Heart right ventricle (tissue), 16 donors: Measurements from ENCODE around the gene MSH4. TPM values are rescaled to one million over a fixed set of nuclear protein-coding genes. Genes with fewer than 3 reads are reported as not detected.
"Not testable (repeated sequence)": the region's sequence is repeated elsewhere in the genome, so short reads cannot be mapped to it uniquely, and the experiment has no call there.

Experiments used
- ATAC-seq, 8 donors: fragments of 200-7000 bp; cut with Tn5 transposase; one replicate each; pipeline ENCODE4 v1.9.1; 2020; ENCODE audit warnings: mild to moderate bottlenecking in 8 of 8, moderate library complexity in 8 of 8, moderate number of reproducible peaks in 1 of 8
- DNase-seq, 2 donors: peaks; one replicate each; pipeline ENCODE4 v3.0.0-alpha.2; 2020
- H3K27ac ChIP-seq, 10 donors: fragments of 200-600 bp; sonication (generic) in 2 of 10; one replicate each; pipeline versions ENCODE4 v1.5.0 to v1.8.0; 2020 to 2022; ENCODE audit warnings: mild to moderate bottlenecking in 3 of 10
- H3K27me3 ChIP-seq, 7 donors: fragments of 200-600 bp; one replicate each; pipeline ENCODE4 v1.8.0; 2021 to 2022; ENCODE audit warnings: mild to moderate bottlenecking in 2 of 7
- H3K36me3 ChIP-seq, 9 donors: fragments of 200-600 bp; sonication (generic) in 1 of 9; one replicate each; pipeline versions ENCODE4 v1.5.0 to v1.8.0; 2020 to 2022; ENCODE audit warnings: mild to moderate bottlenecking in 2 of 9
- H3K4me1 ChIP-seq, 9 donors: fragments of 200-600 bp; sonication (generic) in 1 of 9; one replicate each; pipeline versions ENCODE4 v1.5.0 to v1.8.0; 2020 to 2022; ENCODE audit warnings: mild to moderate bottlenecking in 4 of 9
- H3K4me3 ChIP-seq, 10 donors: fragments of 200-600 bp; sonication (generic) in 2 of 10; one replicate each; pipeline versions ENCODE4 v1.5.0 to v1.8.0; 2020 to 2022; ENCODE audit warnings: mild to moderate bottlenecking in 7 of 10, moderate library complexity in 2 of 10
- H3K9me3 ChIP-seq, 11 donors: fragments of 200-600 bp in 10 of 11; sonication (generic) in 2 of 11; one replicate each; pipeline versions ENCODE4 v1.5.0 to v1.8.0; 2013 to 2022; ENCODE audit warnings: mild to moderate bottlenecking in 2 of 11, control low read depth in 1 of 11, moderate library complexity in 1 of 11
- CTCF ChIP-seq, 9 donors: fragments of 200-600 bp; sonication (generic) in 2 of 9; IDR thresholded peaks; one replicate each; pipeline versions ENCODE4 v1.5.0 to v1.8.0; 2021 to 2022; ENCODE audit warnings: antibody characterized with exemption in 9 of 9, mild to moderate bottlenecking in 5 of 9, moderate library complexity in 1 of 9
- WGBS, 2 donors: extraction: QIAGEN DNeasy Blood & Tissue Kit; methylation state at CpG; one replicate each; pipeline ENCODE4 v1.1.7; 2013; ENCODE audit warnings: inconsistent platforms in 1 of 2; 5-methylcytosine and 5-hydroxymethylcytosine counted together
- intact Hi-C, 10 donors: fragments of 100-400 bp; cut with DNase I; formaldehyde crosslinking; loops; one replicate each; pipeline versions ENCODE4 v1.11.1 to v1.14.2; 2022
- polyA plus RNA-seq, 2 donors: library from polyadenylated mRNA; stranded (reverse); fragments of 200-250 nt; gene quantifications; one replicate each; pipeline ENCODE4 v1.2.3, GENCODE V29; 2013
- total RNA-seq, 10 donors: library from RNA; stranded (reverse); fragmentation: NEBNext Ultra II Directional in 3 of 10; extraction: Animal tissue kit (Norgen Biotek cat#: 25700) in 3 of 10; gene quantifications; one replicate each; pipeline versions ENCODE4 v1.2.1 to v1.2.4, GENCODE V29; 2021 to 2023
- donor health status: Arrhythmogenic right ventricular cardiomyopathy.
- donor health status: ischemic (EF 13 %, LVEDD 7.1; RV severe dilation, severe dysfunction).
- donor health status: healthy with polysubstance abuse.
- donor health status: DM: no; HTN: yes; CAD: no.
- donor health status: DM: no; HTN: no; CAD: no.
- donor health status: ischemic (EF 25% LVEDD 6.9; RV normal size, moderate dysfunction).
- donor health status: ischemic (EF 25% LVEDD 5.7; RV mildly dilated, moderate dysfunction).
- donor health status: healthy.
- donor health status: DM: yes; HTN: yes; CAD: no.
- donor health status: Ischemic cardiomyopathy.
- donor health status: ischemic (EF 35%, LVEDD 5.7; RV mildly dilated, moderate dysfunction).
- donor health status: nonischemic (EF 11% LVEDD 7.7; RV severe dilation, severe dysfunction).
- donor health status: DM: yes; HTN: yes; CAD: no.
- donor health status: PGD.
- donor health status: ischemic (EF 29% LVEDD 5.4; RV normal size, mild dysfunction).
- donor health status: nonischemic (EF 23%, LVEDD 6.1; RV moderate dilation, normal function).

Gene MSH4
- total and polyA plus RNA-seq, 12 donors, result 0.12 to 0.88 (median 0.33) TPM

GRCh38 chr1:75922698-75923097 is 126.0 kb downstream of the MSH4 start:
- WGBS, 2 donors, result 94 to 100% methylated on average over 1 of the region's 1 CpG
- H3K27me3 ChIP-seq, result no peaks in the 10 kb centered on the region
- no peak for ATAC-seq
- no peak overlapping the region for H3K27ac ChIP-seq
- no peaks in the 10 kb centered on the region for H3K36me3 ChIP-seq
- peaks cover 0 to 5% (median 0%) of the 10 kb centered on the region in 11 donors for H3K9me3 ChIP-seq
- no peak overlapping the region for H3K4me3 ChIP-seq
- intact Hi-C loops, result no loop called here
- no peak for TF ChIP-seq CTCF (IDR thresholded peaks at IDR 0.05)
- H3K4me1 ChIP-seq, result no peaks in the 10 kb centered on the region
- DNase-seq, result no peak

- no peak for TF ChIP-seq CTCF (IDR thresholded peaks at IDR 0.05)
- ATAC-seq, result no peak
These were observed 135.6 kb downstream of the MSH4 start, which contains the start of gene ASB17 for GRCh38 chr1:75932304-75932703. Gene ASB17 (minus strand): TSS chr1:75932404. CDS start chr1:75932291, 113 bp downstream.

GRCh38 chr1:75937034-75937433 is 140.4 kb downstream of the MSH4 start:
- ATAC-seq (no peak), DNase-seq (no peak)
- Histone ChIP-seq H3K4me3 (no peak overlapping the region), H3K27ac (no peak overlapping the region), H3K4me1 (no peaks in the 10 kb centered on the region), H3K9me3 (peaks cover 0 to 13% (median 0%) of the 10 kb centered on the region in 11 donors), H3K27me3 (no peaks in the 10 kb centered on the region), H3K36me3 (no peaks in the 10 kb centered on the region)
- TF ChIP-seq CTCF (IDR thresholded peaks at IDR 0.05), result no peak
- 33 to 48% methylated on average over 1 of the region's 1 CpG for WGBS, 2 donors
- intact Hi-C loops, result no loop called here

More at GRCh38 chr1:75932304-75932703, 135.6 kb downstream of the MSH4 start, which contains the start of gene ASB17:
- DNase-seq, result no peak
- 93% methylated on average over 1 of the region's 1 CpG for WGBS, 2 donors
- intact Hi-C loops, result no loop called here
- no peaks in the 10 kb centered on the region for H3K9me3 ChIP-seq
- no peak within 1 kb of the TSS for H3K4me3 ChIP-seq
- no peaks in the 10 kb centered on the region for H3K4me1 ChIP-seq
- no peaks in the 10 kb centered on the region for H3K27me3 ChIP-seq
- H3K27ac ChIP-seq, result no peak within 1 kb of the TSS
- no peaks in the 10 kb centered on the region for H3K36me3 ChIP-seq

GRCh38 chr1:75943037-75943436 is 146.4 kb downstream of the MSH4 start:
- H3K27me3 ChIP-seq, H3K4me1 ChIP-seq, H3K4me3 ChIP-seq, DNase-seq, H3K36me3 ChIP-seq, ATAC-seq, intact Hi-C loops, H3K27ac ChIP-seq: not testable (repeated sequence)
- WGBS, 2 donors, result 59 to 61% methylated on average over 4 of the region's 4 CpGs
- peaks cover 0 to 34% (median 3%) of the 10 kb centered on the region in 11 donors for H3K9me3 ChIP-seq

GRCh38 chr1:75950176-75950575 is 153.5 kb downstream of the MSH4 start:
- DNase-seq (no peak), ATAC-seq (no peak)
- no peak overlapping the region for H3K27ac ChIP-seq
- no peak overlapping the region for H3K4me3 ChIP-seq
- H3K9me3 ChIP-seq, result peaks cover 0 to 18% (median 0%) of the 10 kb centered on the region in 11 donors
- intact Hi-C loops, result no loop called here
- TF ChIP-seq CTCF (IDR thresholded peaks at IDR 0.05), result no peak
- no peaks in the 10 kb centered on the region for H3K27me3 ChIP-seq
- no peaks in the 10 kb centered on the region for H3K4me1 ChIP-seq
- WGBS, 2 donors, result 84 to 94% methylated on average over 3 of the region's 3 CpGs
- H3K36me3 ChIP-seq, result no peaks in the 10 kb centered on the region
